Measurements from ENCODE around the gene GDPD1. TPM values are rescaled to one million over a fixed set of nuclear protein-coding genes. Genes with fewer than 3 reads are reported as not detected.

The GDPD1 gene
- total and polyA plus RNA-seq, 9 of the 15 experiments (the other 6 are each of a cell fraction or from before 2014, with no cell fraction given), result 5.7 to 15.2 (median 9.3) TPM

- TF ChIP-seq MGA (IDR thresholded peaks at IDR 0.05) (no peak), FIP1L1 (IDR thresholded peaks at IDR 0.05; ENCODE audit: low read depth, low read length, poor library complexity, severe bottlenecking) (no peak), FOXJ3 (CRISPR knock-in tag; IDR thresholded peaks at IDR 0.05) (no peak), SIN3B (IDR thresholded peaks at IDR 0.05; ENCODE audit: low read depth) (no peak), MYNN (IDR thresholded peaks at IDR 0.05) (no peak), MYNN (CRISPR knock-in tag; IDR thresholded peaks at IDR 0.05) (no peak), RBM34 (IDR thresholded peaks at IDR 0.05; ENCODE audit: borderline replicate concordance, insufficient read depth, low read length) (no peak), SIN3A (IDR thresholded peaks at IDR 0.05; ENCODE audit: borderline replicate concordance in 2 of 2, control insufficient read depth in 1 of 2, low read depth in 2 of 2, low read length in 2 of 2) (no peak), POU5F1 (IDR thresholded peaks at IDR 0.05; ENCODE audit: borderline replicate concordance, low read depth, low read length, partially characterized antibody) (no peak), SMARCA5 (IDR thresholded peaks at IDR 0.05) (no peak), CCAR2 (IDR thresholded peaks at IDR 0.05; ENCODE audit: low read depth, low read length) (no peak), SMAD2 (IDR thresholded peaks at IDR 0.05; ENCODE audit: low read depth, low read length) (no peak), HMG20A (CRISPR knock-in tag; conservative IDR thresholded peaks at IDR 0.05) (no peak), NFIC (IDR thresholded peaks at IDR 0.05) (no peak), MEF2A (IDR thresholded peaks at IDR 0.05; ENCODE audit: control insufficient read depth, low read depth, low read length) (no peak)
Observed at GRCh38 chr17:59174671-59175070, 45.6 kb upstream of the GDPD1 start (continued).

Data from K562 (cell line).